Smooth muscle cell of the pulmonary artery (primary cell): ENCODE results near the gene STRIT1. TPM values are rescaled to one million over a fixed set of nuclear protein-coding genes. Genes with fewer than 3 reads are reported as not detected.

Experiments
- total RNA-seq: library from RNA; depleted of rRNA; stranded (reverse); fragments of >200 nt; gene quantifications from 2 replicates; pipeline ENCODE4 v1.2.3, GENCODE V29; 2014

Gene STRIT1
- not detected in 2 replicates for total RNA-seq

GRCh38 chr3:155293516-155293915 lies at the start of gene STRIT1:
STRIT1 (minus strand) TSS chr3:155293683.

Other genes with a start within 250 kb of the STRIT1 start
- gene MME, start 213.4 kb downstream of the STRIT1 start, total RNA-seq: 42.0 and 623 TPM in 2 replicates